Lower leg skin (tissue), 4 donors: ENCODE results near the gene C1orf210. TPM values are rescaled to one million over a fixed set of nuclear protein-coding genes. Genes with fewer than 3 reads are reported as not detected.

Source experiments
- DNase-seq, 2 donors: peaks; one replicate each; pipeline ENCODE4 v3.0.0-alpha.2; 2019; ENCODE audit warnings: low spot score in 2 of 2
- H3K4me3 ChIP-seq: fragments of 200-600 bp; sonication (generic); 2 replicates; pipeline ENCODE4 v1.5.1; 2017; ENCODE audit warnings: mild to moderate bottlenecking, low read depth; ENCODE audit not compliant: poor library complexity, severe bottlenecking
- CTCF ChIP-seq, 3 donors: fragments of 450-650 bp; IDR thresholded peaks; one replicate each; pipeline ENCODE4 v1.5.1; 2016; ENCODE audit warnings: antibody characterized with exemption in 3 of 3, mild to moderate bottlenecking in 3 of 3, moderate library complexity in 2 of 3
- POLR2A ChIP-seq, 2 donors: fragments of 450-650 bp; IDR thresholded peaks; one replicate each; pipeline ENCODE4 v1.6.1; 2016 to 2017; ENCODE audit warnings: antibody characterized with exemption in 2 of 2, mild to moderate bottlenecking in 1 of 2, moderate library complexity in 1 of 2
- WGBS, 2 donors: methylation state at CpG; one replicate each; pipeline ENCODE4 v1.1.5; 2018; 5-methylcytosine and 5-hydroxymethylcytosine counted together
- intact Hi-C: fragments of 100-400 bp; cut with DNase I; formaldehyde crosslinking; loops from one replicate; pipeline ENCODE4 v1.15.0; 2023; ENCODE audit warnings: low total_unique reads
- total RNA-seq, 4 donors: library from RNA; depleted of rRNA; stranded (reverse); fragments of >200 nt; gene quantifications; one replicate each; pipeline ENCODE4 v1.1.0, GENCODE V29; 2016

The C1orf210 gene
- total RNA-seq, 4 donors from 2014 or later = 16.1 to 28.2 (median 25.4) TPM

DNA sequence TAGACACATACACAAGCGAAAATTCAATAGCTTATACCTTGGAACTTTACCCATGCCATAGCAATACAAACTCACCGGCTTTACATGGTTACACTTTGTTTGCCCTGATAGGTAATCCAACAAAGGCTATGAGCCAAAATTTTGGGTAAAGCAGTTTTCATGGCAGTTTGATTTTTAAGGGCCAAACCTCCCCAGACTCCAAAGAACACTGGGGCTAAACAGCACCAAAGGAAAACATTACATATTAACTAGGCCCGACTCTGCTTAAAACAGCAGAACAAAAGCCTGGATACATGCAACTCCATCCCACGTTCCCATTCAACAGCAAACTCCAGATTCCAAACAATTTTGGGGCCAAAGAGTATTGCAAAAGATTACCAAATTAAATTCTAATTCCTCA lies 19.9 kb downstream of the C1orf210 start:
- intact Hi-C loops = no loop called here
- TF ChIP-seq POLR2A (IDR thresholded peaks at IDR 0.05) (no peak), CTCF (IDR thresholded peaks at IDR 0.05) (no peak)
- no peak for DNase-seq

GRCh38 chr1:43258370-43258769 lies 27.0 kb downstream of the C1orf210 start:
- intact Hi-C loops = no loop called here
- DNase-seq = no peak
- no peak for TF ChIP-seq POLR2A (IDR thresholded peaks at IDR 0.05)
- TF ChIP-seq CTCF (IDR thresholded peaks at IDR 0.05) = no peak
- WGBS, 2 donors = 70 to 89% methylated on average over 3 of the region's 3 CpGs
- no peak overlapping the region for H3K4me3 ChIP-seq

More for the DNA sequence above, 19.9 kb downstream of the C1orf210 start:
- WGBS, 2 donors = 87 to 90% methylated on average over 4 of the region's 4 CpGs
- no peak overlapping the region for H3K4me3 ChIP-seq

- DNase-seq = peak in 1 of 2 donors; percentile 64
- WGBS, 2 donors = 67 to 76% methylated on average over 8 of the region's 8 CpGs
- no peak overlapping the region for H3K4me3 ChIP-seq
- TF ChIP-seq POLR2A (IDR thresholded peaks at IDR 0.05) (no peak), CTCF (IDR thresholded peaks at IDR 0.05) (no peak)
- intact Hi-C loops = no loop called here
Observed at GRCh38 chr1:43256675-43257570, 28.5 kb downstream of the C1orf210 start.

DNA sequence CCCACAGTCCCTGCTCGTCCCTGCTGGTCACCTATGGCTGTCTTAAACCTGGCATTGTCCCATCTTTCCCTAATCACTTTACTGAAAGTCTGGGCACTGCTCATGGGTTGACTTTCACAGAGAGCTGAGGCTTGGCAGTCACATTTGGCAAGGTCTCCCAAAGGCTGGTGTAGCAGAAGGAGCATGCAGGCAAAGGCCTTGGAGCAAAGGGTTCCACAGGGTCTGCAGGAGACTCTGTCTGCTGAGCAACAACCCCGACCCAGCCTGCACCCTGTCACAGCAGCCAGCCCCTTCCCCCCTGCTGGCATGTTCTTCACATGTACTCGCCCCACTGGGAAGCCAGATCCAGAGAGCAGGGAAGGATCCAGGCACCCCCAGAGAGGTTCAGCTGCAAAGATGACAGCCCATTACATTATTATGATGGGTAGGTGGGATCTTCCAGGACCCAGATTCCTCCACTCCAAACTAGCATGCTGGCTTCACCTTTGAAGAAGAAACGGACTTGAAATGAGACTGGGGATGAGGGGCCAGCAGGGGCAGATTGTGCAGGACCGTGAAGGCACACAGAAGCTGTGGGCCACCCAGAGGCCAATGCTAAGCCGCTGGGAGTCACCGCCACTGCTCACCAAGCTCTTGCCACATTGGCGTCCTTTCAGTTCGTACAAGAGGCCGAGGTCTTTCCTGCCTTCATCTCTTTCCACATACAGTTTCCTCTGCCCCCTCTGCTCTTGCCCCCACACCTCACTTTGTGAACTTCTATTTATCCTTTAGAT lies 29.8 kb downstream of the C1orf210 start:
- peak in 1 of 2 donors; percentile 63 for DNase-seq
- no peak overlapping the region for H3K4me3 ChIP-seq
- 70 to 73% methylated on average over 10 of the region's 10 CpGs for WGBS, 2 donors
- no peak for TF ChIP-seq POLR2A (IDR thresholded peaks at IDR 0.05)
- TF ChIP-seq CTCF (IDR thresholded peaks at IDR 0.05) = no peak
- intact Hi-C loops = no loop called here

- no peak for TF ChIP-seq POLR2A (IDR thresholded peaks at IDR 0.05)
- TF ChIP-seq CTCF (IDR thresholded peaks at IDR 0.05) = no peak
- WGBS, 2 donors = 91 to 94% methylated on average over 8 of the region's 8 CpGs
- intact Hi-C loops = no loop called here
- peak in 1 of 2 donors; percentile 52 for DNase-seq
- H3K4me3 ChIP-seq = no peak overlapping the region
Observed at GRCh38 chr1:43253876-43254275, 31.5 kb downstream of the C1orf210 start.
